MM.1S (cell line): ENCODE data around the gene GLE1.
"Not testable (repeated sequence)": the region's sequence is repeated elsewhere in the genome, so short reads cannot be mapped to it uniquely, and the experiment has no call there.

ENCODE experiments used
- DNase-seq: peaks from one replicate; pipeline ENCODE4 v3.0.0-alpha.2; 2015
- H2AFZ ChIP-seq: fragments of 300-600 bp; sonication (generic); 2 replicates; pipeline ENCODE4 v1.6.0; 2016; ENCODE audit warnings: antibody characterized with exemption, low read length
- H3F3A ChIP-seq: fragments of 300-600 bp; sonication (generic); 2 replicates; pipeline ENCODE4 v1.6.1; 2016; ENCODE audit warnings: mild to moderate bottlenecking, antibody characterized with exemption, low read length, moderate library complexity, mixed read lengths; ENCODE audit not compliant: insufficient read depth
- H3K27ac ChIP-seq: fragments of 300-600 bp; sonication (generic); 2 replicates; pipeline ENCODE4 v1.5.1; 2016; ENCODE audit warnings: mild to moderate bottlenecking, low read length
- H3K27me3 ChIP-seq: fragments of 300-600 bp; sonication (generic); replicated peaks from 2 replicates; pipeline ENCODE4 v1.6.0; 2016; ENCODE audit warnings: low read length; ENCODE audit not compliant: insufficient read depth
- H3K36me3 ChIP-seq: fragments of 300-600 bp; sonication (generic); replicated peaks from 2 replicates; pipeline ENCODE4 v1.6.1; 2016; ENCODE audit warnings: mild to moderate bottlenecking, low read length, mixed read lengths; ENCODE audit not compliant: insufficient read depth
- H3K4me1 ChIP-seq: fragments of 300-600 bp; sonication (generic); 2 replicates; pipeline ENCODE4 v1.6.1; 2016; ENCODE audit warnings: low read length, mixed read lengths
- H3K4me2 ChIP-seq: fragments of 300-600 bp; sonication (generic); 2 replicates; pipeline ENCODE4 v1.6.0; 2016; ENCODE audit warnings: low read depth, low read length
- H3K4me3 ChIP-seq: fragments of 300-600 bp; sonication (generic); 2 replicates; pipeline ENCODE4 v1.5.1; 2016; ENCODE audit warnings: low read length, mixed read lengths
- H3K79me2 ChIP-seq: fragments of 300-600 bp; sonication (generic); 2 replicates; pipeline ENCODE4 v1.6.1; 2016; ENCODE audit warnings: mixed run types, low read length, mixed read lengths
- H3K9ac ChIP-seq: fragments of 300-600 bp; sonication (generic); 2 replicates; pipeline ENCODE4 v1.6.1; 2016; ENCODE audit warnings: low read length, mixed read lengths
- H3K9me2 ChIP-seq: fragments of 300-600 bp; sonication (generic); replicated peaks from 2 replicates; pipeline ENCODE4 v1.6.1; 2016; ENCODE audit warnings: mild to moderate bottlenecking, low read length, mixed read lengths; ENCODE audit not compliant: insufficient read depth
- H3K9me3 ChIP-seq: fragments of 300-600 bp; sonication (generic); replicated peaks from 2 replicates; pipeline ENCODE4 v1.6.1; 2016; ENCODE audit warnings: mild to moderate bottlenecking, low read length, mixed read lengths; ENCODE audit not compliant: insufficient read depth
- H4K20me1 ChIP-seq: fragments of 300-600 bp; sonication (generic); 2 replicates; pipeline ENCODE4 v1.6.1; 2016; ENCODE audit warnings: mild to moderate bottlenecking, low read length, moderate library complexity, mixed read lengths; ENCODE audit not compliant: insufficient read depth
- EZH2 ChIP-seq: fragments of 300-600 bp; sonication (generic); optimal IDR thresholded peaks from 2 replicates; pipeline ENCODE3; 2017; ENCODE audit warnings: low read depth, mild to moderate bottlenecking, antibody characterized with exemption, low read length, mixed read lengths
- EZH2phosphoT487 ChIP-seq: fragments of 300-600 bp; sonication (generic); IDR thresholded peaks from 2 replicates; pipeline ENCODE4 v1.6.1; 2018; ENCODE audit warnings: antibody characterized with exemption, low read length
- TF ChIP-seq, protein P1 (sequence below): fragments of 300-600 bp; sonication (generic); IDR thresholded peaks from 2 replicates; pipeline ENCODE4 v1.5.1; 2016; ENCODE audit warnings: antibody characterized with exemption, low read length, mixed read lengths

The GLE1 gene

DNA sequence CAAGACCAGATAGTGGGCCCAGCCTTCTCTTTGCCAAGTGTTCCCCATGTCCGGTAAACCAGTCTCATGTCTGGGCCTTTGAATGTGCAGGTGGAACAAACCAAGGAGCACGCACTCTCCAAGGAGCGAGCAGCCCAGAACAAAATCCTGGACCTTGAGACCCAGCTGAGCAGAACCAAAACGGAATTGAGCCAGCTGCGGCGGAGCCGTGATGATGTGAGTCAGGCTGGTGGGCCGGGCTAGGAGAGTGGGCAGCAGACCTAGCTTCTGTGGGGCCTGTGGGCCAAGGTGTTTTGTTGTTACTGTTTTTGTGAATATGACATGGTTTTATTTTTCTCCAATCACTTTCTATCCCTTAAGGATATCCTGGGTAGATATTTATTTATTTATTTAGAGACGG lies 5.6 kb upstream of the GLE1 start:
- H3K27me3 ChIP-seq: no peaks in the 10 kb centered on the region
- H3K9ac ChIP-seq: no peak overlapping the region
- H4K20me1 ChIP-seq: no peaks in the 10 kb centered on the region
- no peaks in the 10 kb centered on the region for H3K79me2 ChIP-seq
- H3K9me3 ChIP-seq: no peaks in the 10 kb centered on the region
- H3K4me3 ChIP-seq: no peak overlapping the region
- peaks cover 2% of the 10 kb centered on the region; the same call in 1 of the 2 replicates for H3F3A ChIP-seq
- no peaks in the 10 kb centered on the region for H3K9me2 ChIP-seq
- no peak for TF ChIP-seq EZH2
- TF ChIP-seq, protein P1, sequence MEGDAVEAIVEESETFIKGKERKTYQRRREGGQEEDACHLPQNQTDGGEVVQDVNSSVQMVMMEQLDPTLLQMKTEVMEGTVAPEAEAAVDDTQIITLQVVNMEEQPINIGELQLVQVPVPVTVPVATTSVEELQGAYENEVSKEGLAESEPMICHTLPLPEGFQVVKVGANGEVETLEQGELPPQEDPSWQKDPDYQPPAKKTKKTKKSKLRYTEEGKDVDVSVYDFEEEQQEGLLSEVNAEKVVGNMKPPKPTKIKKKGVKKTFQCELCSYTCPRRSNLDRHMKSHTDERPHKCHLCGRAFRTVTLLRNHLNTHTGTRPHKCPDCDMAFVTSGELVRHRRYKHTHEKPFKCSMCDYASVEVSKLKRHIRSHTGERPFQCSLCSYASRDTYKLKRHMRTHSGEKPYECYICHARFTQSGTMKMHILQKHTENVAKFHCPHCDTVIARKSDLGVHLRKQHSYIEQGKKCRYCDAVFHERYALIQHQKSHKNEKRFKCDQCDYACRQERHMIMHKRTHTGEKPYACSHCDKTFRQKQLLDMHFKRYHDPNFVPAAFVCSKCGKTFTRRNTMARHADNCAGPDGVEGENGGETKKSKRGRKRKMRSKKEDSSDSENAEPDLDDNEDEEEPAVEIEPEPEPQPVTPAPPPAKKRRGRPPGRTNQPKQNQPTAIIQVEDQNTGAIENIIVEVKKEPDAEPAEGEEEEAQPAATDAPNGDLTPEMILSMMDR: no peak
- no peak for TF ChIP-seq EZH2phosphoT487
- H3K4me1 ChIP-seq: 0 out of 2 replicates have a peak, but pooled peaks cover 2% of the 10 kb centered on the region
- DNase-seq: no peak
- H3K4me2 ChIP-seq: no peak overlapping the region
- no peak overlapping the region for H3K27ac ChIP-seq
- H3K36me3 ChIP-seq: no peaks in the 10 kb centered on the region
- H2AFZ ChIP-seq: no peak overlapping the region

DNA sequence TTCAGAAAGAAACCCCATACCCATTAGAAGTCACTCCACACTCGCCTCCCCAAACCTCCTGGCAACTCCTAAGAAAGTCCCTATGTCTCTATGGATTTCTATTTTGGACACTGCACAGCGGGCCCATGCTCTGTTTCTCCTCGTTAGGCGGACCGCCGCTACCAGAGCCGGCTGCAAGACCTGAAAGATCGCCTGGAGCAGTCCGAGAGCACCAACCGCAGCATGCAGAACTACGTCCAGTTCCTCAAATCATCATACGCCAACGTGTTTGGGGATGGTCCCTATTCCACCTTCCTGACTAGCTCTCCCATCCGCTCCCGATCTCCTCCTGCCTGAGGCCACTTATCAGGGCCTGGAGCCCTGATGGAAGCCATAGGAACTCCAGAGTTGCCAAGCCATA lies 4.6 kb upstream of the GLE1 start:
- H3K4me3 ChIP-seq: no peak overlapping the region
- H3K27ac ChIP-seq: no peak overlapping the region
- H3K4me1 ChIP-seq: 0 out of 2 replicates have a peak, but pooled peaks cover 2% of the 10 kb centered on the region
- peaks cover 3% of the 10 kb centered on the region for H3K79me2 ChIP-seq
- no peak overlapping the region for H3K4me2 ChIP-seq
- no peak for TF ChIP-seq EZH2phosphoT487
- no peak for DNase-seq
- H3K9me3 ChIP-seq: no peaks in the 10 kb centered on the region
- no peaks in the 10 kb centered on the region for H3K9me2 ChIP-seq
- no peak overlapping the region for H2AFZ ChIP-seq
- H3K27me3 ChIP-seq: no peaks in the 10 kb centered on the region
- peaks cover 8% of the 10 kb centered on the region; the same call in 1 of the 2 replicates for H3F3A ChIP-seq
- H4K20me1 ChIP-seq: no peaks in the 10 kb centered on the region
- no peaks in the 10 kb centered on the region for H3K36me3 ChIP-seq
- no peak overlapping the region for H3K9ac ChIP-seq

DNA sequence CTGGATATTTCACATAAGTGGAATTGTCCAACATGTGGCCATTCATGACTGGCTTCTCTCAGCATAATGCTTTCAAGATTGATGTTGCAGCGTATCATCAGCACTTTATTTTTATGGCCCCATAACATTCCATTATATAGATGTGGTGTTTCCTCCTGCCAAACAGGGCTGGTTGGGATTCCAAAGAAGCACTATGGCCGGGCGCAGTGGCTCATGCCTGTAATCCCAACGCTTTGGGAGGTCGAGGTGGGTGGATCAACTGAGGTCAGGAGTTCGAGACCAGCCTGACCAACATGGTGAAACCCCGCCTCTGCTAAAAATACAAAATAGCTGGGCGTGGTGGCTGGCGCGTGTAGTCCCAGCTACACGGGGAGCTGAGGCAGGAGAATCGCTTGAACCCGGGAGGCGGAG lies 1.1 kb upstream of the GLE1 start:
- peaks cover 29% of the 10 kb centered on the region for H3K79me2 ChIP-seq
- peaks cover 12% of the 10 kb centered on the region for H3F3A ChIP-seq
- H2AFZ ChIP-seq, H3K9me3 ChIP-seq, H3K27ac ChIP-seq, DNase-seq, H3K9me2 ChIP-seq, H3K9ac ChIP-seq, H3K4me1 ChIP-seq, H3K36me3 ChIP-seq, H3K27me3 ChIP-seq, H3K4me3 ChIP-seq, H4K20me1 ChIP-seq: not testable (repeated sequence)
- H3K4me2 ChIP-seq: peak overlapping the region; percentile 97; the same call in 1 of the 2 replicates

DNA sequence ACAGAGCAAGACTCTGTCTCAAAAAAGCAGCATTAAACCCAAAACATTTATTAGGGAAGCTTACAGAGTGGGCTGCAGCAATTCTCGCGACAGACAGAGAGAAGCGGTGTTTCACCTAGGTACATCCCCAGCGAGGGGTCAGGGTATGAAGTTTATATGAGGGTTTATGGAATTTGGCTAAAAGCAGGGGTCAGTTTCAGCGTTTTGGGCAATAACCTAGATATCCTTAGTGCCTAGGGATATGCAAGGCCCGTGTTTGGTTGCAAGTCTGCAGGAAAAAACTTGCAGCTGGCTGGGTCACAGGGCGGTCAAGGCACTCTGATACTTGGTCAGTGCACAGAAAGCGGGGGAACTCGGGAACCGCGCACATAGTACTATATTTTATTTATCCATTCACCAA lies 649 bp upstream of the GLE1 start:
- no peaks in the 10 kb centered on the region for H4K20me1 ChIP-seq
- H3K27me3 ChIP-seq: no peaks in the 10 kb centered on the region
- peak; percentile 36 for DNase-seq
- no peaks in the 10 kb centered on the region for H3K9me3 ChIP-seq
- TF ChIP-seq, protein P1: no peak
- peak overlapping the region; percentile 76; the same call in 1 of the 2 replicates for H3K9ac ChIP-seq
- H3K79me2 ChIP-seq: peaks cover 33% of the 10 kb centered on the region
- peak overlapping the region; percentile 83 for H3K4me3 ChIP-seq
- no peaks in the 10 kb centered on the region for H3K36me3 ChIP-seq
- H3F3A ChIP-seq: peaks cover 12% of the 10 kb centered on the region
- H2AFZ ChIP-seq: peak overlapping the region; percentile 71
- H3K27ac ChIP-seq: no peak overlapping the region
- peaks cover 7% of the 10 kb centered on the region for H3K4me1 ChIP-seq
- no peaks in the 10 kb centered on the region for H3K9me2 ChIP-seq
- H3K4me2 ChIP-seq: peak overlapping the region; percentile 97
